ENCODE data around the gene TSPOAP1. TPM values are rescaled to one million over a fixed set of nuclear protein-coding genes. Genes with fewer than 3 reads are reported as not detected.

Gene TSPOAP1
- total RNA-seq, 1 experiment from 2014 or later, result 6.0 TPM

GRCh38 chr17:58324409-58325288 lies 3.9 kb downstream of the TSPOAP1 start:
- DNase-seq, result peak in 1 of 2 experiments; percentile 49
- no peak overlapping the region for H3K27ac Mint-ChIP-seq (ENCODE audit: unreplicated experiment)
- Histone ChIP-seq H3K4me1 (no peaks in the 10 kb centered on the region; the same call in 1 of the 2 replicates), H3K36me3 (ENCODE audit: control insufficient read depth, insufficient read depth, low read length) (no peaks in the 10 kb centered on the region), H3K9me3 (no peaks in the 10 kb centered on the region), H3K27me3 (replicated peaks; ENCODE audit: control insufficient read depth, insufficient read depth, low read length) (no peaks in the 10 kb centered on the region), H3K4me3 (ENCODE audit: low read depth, low read length) (peak overlapping the region; percentile 39)
- H3K27me3 Mint-ChIP-seq (ENCODE audit: insufficient read depth, unreplicated experiment), result no peaks in the 10 kb centered on the region
- TF ChIP-seq, protein P1, sequence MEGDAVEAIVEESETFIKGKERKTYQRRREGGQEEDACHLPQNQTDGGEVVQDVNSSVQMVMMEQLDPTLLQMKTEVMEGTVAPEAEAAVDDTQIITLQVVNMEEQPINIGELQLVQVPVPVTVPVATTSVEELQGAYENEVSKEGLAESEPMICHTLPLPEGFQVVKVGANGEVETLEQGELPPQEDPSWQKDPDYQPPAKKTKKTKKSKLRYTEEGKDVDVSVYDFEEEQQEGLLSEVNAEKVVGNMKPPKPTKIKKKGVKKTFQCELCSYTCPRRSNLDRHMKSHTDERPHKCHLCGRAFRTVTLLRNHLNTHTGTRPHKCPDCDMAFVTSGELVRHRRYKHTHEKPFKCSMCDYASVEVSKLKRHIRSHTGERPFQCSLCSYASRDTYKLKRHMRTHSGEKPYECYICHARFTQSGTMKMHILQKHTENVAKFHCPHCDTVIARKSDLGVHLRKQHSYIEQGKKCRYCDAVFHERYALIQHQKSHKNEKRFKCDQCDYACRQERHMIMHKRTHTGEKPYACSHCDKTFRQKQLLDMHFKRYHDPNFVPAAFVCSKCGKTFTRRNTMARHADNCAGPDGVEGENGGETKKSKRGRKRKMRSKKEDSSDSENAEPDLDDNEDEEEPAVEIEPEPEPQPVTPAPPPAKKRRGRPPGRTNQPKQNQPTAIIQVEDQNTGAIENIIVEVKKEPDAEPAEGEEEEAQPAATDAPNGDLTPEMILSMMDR (IDR thresholded peaks at IDR 0.05; ENCODE audit: insufficient read depth in 1 of 2, low read depth in 1 of 2, low read length in 1 of 2, severe bottlenecking in 1 of 2, unreplicated experiment in 1 of 2), result no peak
- H3K4me1 Mint-ChIP-seq (ENCODE audit: low read depth, unreplicated experiment), result peaks cover 14% of the 10 kb centered on the region
- intact Hi-C loops (cut with micrococcal nuclease; ENCODE audit: unreplicated experiment), result no loop called here
- no peaks in the 10 kb centered on the region for H3K36me3 Mint-ChIP-seq (ENCODE audit: insufficient read depth, unreplicated experiment)
- H3K9me3 Mint-ChIP-seq (ENCODE audit: unreplicated experiment), result no peaks in the 10 kb centered on the region
- ChIA-PET POLR2A (no interaction called here), CTCF (no interaction called here)
- H3K4me3 Mint-ChIP-seq (ENCODE audit: unreplicated experiment), result peak overlapping the region; percentile 15
- BruUV-seq (replicated peaks), result no TSS peak

DNA sequence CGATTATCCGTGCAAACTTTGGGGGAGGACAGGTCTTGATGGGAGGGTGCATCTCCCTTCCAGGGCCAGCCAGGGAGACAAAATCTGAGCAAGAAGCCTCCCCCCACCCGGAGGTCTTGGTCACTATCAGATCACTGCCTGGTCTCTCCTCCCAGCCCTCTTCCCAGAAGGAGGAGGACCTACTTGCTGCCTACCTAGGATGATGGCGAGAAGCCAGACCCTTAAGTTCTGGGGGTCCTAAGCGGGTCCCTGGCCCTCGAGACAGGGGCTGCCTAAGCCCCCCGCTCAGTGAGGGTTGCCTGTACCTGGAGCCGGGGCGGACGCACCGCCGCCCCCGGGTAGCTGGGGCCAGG lies 4.6 kb downstream of the TSPOAP1 start:
- Histone ChIP-seq H3K4me1 (no peaks in the 10 kb centered on the region; the same call in 1 of the 2 replicates), H3K27me3 (replicated peaks; ENCODE audit: control insufficient read depth, insufficient read depth, low read length) (no peaks in the 10 kb centered on the region), H3K36me3 (ENCODE audit: control insufficient read depth, insufficient read depth, low read length) (no peaks in the 10 kb centered on the region), H3K9me3 (no peaks in the 10 kb centered on the region), H3K4me3 (ENCODE audit: low read depth, low read length) (peak overlapping the region; percentile 39)
- H3K4me1 Mint-ChIP-seq (ENCODE audit: low read depth, unreplicated experiment), result peaks cover 14% of the 10 kb centered on the region
- ChIA-PET CTCF (no interaction called here), POLR2A (no interaction called here)
- intact Hi-C loops (cut with micrococcal nuclease; ENCODE audit: unreplicated experiment), result no loop called here
- no peaks in the 10 kb centered on the region for H3K27me3 Mint-ChIP-seq (ENCODE audit: insufficient read depth, unreplicated experiment)
- TF ChIP-seq, protein P1 (IDR thresholded peaks at IDR 0.05; ENCODE audit: insufficient read depth in 1 of 2, low read depth in 1 of 2, low read length in 1 of 2, severe bottlenecking in 1 of 2, unreplicated experiment in 1 of 2), result no peak
- H3K4me3 Mint-ChIP-seq (ENCODE audit: unreplicated experiment), result no peak overlapping the region
- DNase-seq, result no peak
- H3K9me3 Mint-ChIP-seq (ENCODE audit: unreplicated experiment), result no peaks in the 10 kb centered on the region
- H3K36me3 Mint-ChIP-seq (ENCODE audit: insufficient read depth, unreplicated experiment), result no peaks in the 10 kb centered on the region
- H3K27ac Mint-ChIP-seq (ENCODE audit: unreplicated experiment), result no peak overlapping the region
- BruUV-seq (replicated peaks), result no TSS peak

DNA sequence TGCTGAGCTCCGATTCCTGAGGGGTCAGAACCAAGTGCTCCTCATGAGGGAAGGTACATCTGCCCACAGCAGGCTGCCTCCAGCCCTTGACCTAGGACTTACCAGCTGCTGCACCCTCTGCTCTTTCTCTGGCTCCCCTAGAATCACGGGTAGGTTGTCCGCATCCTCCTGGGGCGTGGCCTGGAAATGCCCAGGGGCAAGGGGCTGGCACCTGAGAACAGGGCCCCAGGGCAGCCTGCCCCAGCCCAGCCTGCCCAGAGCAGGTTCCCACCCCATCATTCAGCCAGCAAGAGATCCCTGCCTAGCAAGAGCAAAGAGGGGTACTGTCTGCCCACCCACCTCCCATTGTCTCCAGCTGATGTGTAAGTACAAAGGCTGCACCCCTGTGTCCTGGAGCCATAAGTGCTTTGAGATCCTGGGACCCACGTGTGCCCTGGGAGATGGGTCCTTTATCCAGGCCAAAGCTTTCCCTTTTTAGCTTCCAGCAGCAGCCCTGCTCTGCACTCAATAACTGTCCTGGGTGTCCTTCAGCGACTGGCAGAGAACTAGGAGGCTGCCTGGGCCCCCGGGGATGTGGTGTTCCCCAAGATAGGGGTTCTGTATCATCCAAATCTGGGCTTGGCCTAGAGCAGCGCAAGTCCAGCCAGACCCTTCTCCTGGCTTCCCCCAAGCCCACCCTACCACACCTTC lies 5.1 kb downstream of the TSPOAP1 start:
- Mint-ChIP-seq H3K27ac (ENCODE audit: unreplicated experiment) (no peak overlapping the region), H3K4me1 (ENCODE audit: low read depth, unreplicated experiment) (peaks cover 14% of the 10 kb centered on the region), H3K36me3 (ENCODE audit: insufficient read depth, unreplicated experiment) (no peaks in the 10 kb centered on the region), H3K4me3 (ENCODE audit: unreplicated experiment) (no peak overlapping the region), H3K9me3 (ENCODE audit: unreplicated experiment) (no peaks in the 10 kb centered on the region), H3K27me3 (ENCODE audit: insufficient read depth, unreplicated experiment) (no peaks in the 10 kb centered on the region)
- POLR2A ChIA-PET, result interaction anchor here (0.6 kb wide), 1 partner anchor 94 kb away, joined by 4 read pairs; the partner anchor contains the start of gene RNF43
- Histone ChIP-seq H3K4me1 (no peaks in the 10 kb centered on the region; the same call in 1 of the 2 replicates), H3K9me3 (no peaks in the 10 kb centered on the region), H3K36me3 (ENCODE audit: control insufficient read depth, insufficient read depth, low read length) (no peaks in the 10 kb centered on the region), H3K27me3 (replicated peaks; ENCODE audit: control insufficient read depth, insufficient read depth, low read length) (no peaks in the 10 kb centered on the region), H3K4me3 (ENCODE audit: low read depth, low read length) (peak overlapping the region; percentile 39)
- BruUV-seq (replicated peaks), result no TSS peak
- CTCF ChIA-PET, result interaction anchor here (1.7 kb wide), 1 partner anchor 94 kb away, joined by 10 read pairs; the partner anchor contains the start of gene RNF43
- TF ChIP-seq, protein P1 (IDR thresholded peaks at IDR 0.05; ENCODE audit: insufficient read depth in 1 of 2, low read depth in 1 of 2, low read length in 1 of 2, severe bottlenecking in 1 of 2, unreplicated experiment in 1 of 2), result no peak
- DNase-seq, result no peak
- intact Hi-C loops (cut with micrococcal nuclease; ENCODE audit: unreplicated experiment), result no loop called here
